Neural progenitor cell (in vitro differentiated cells): ENCODE data around the gene ASCC2.

Source experiments
- CTCF ChIP-seq: fragments of 200-600 bp; sonication (generic); IDR thresholded peaks from 2 replicates; pipeline ENCODE4 v1.5.1; 2017; ENCODE audit warnings: antibody characterized with exemption, mild to moderate bottlenecking
- EZH2 ChIP-seq: fragments of 200-600 bp; sonication (generic); IDR thresholded peaks from 2 replicates; pipeline ENCODE4 v1.6.1; 2017; ENCODE audit warnings: antibody characterized with exemption, mild to moderate bottlenecking, moderate library complexity

DNA sequence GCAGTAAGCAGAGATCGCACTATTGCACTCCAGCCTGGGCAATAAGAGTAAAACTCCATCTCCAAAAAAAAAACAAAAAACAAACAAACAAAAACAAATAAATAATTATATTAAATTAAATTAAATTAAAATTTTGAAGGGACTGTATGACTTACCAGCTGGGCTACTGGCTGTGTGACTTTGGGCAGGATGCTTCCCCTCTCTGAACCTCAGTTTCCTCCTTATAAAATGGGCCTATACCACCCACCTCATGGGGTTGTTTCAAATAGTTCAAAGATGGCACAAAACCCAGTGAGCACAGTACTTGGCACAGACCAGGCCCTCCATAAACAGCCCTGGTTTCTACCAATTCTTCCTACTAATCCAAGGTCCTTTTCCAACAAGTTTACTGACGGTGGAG lies 34.9 kb downstream of the ASCC2 start:
- TF ChIP-seq EZH2, result no peak
- no peak for TF ChIP-seq CTCF
